Activated CD8-positive, alpha-beta memory T cell treated with anti-CD3 and anti-CD28 coated beads, Interleukin-2, amount 50 U/mL, for 4 hours (primary cell): ENCODE data around the gene PKMYT1.
"Not testable (repeated sequence)": the region's sequence is repeated elsewhere in the genome, so short reads cannot be mapped to it uniquely, and the experiment has no call there.

Experiments
- DNase-seq: peaks from one replicate; pipeline ENCODE4 v3.0.0-alpha.2; 2020

Gene PKMYT1

GRCh38 chr16:2929693-2930092 lies 50.6 kb downstream of the PKMYT1 start:
- no peak for DNase-seq

- no peak for DNase-seq
Measured at GRCh38 chr16:2928796-2929195, 51.5 kb downstream of the PKMYT1 start.

GRCh38 chr16:2928151-2928550 lies 52.1 kb downstream of the PKMYT1 start:
- DNase-seq = not testable (repeated sequence)

- DNase-seq = peak; percentile 87
Measured at GRCh38 chr16:2927010-2927646, 53.1 kb downstream of the PKMYT1 start.

GRCh38 chr16:2926650-2926999 lies 53.6 kb downstream of the PKMYT1 start:
- no peak for DNase-seq

GRCh38 chr16:2925951-2926649 lies 54.1 kb downstream of the PKMYT1 start:
- DNase-seq = no peak

GRCh38 chr16:2924901-2925755 lies 55.1 kb downstream of the PKMYT1 start:
- no peak for DNase-seq

GRCh38 chr16:2923481-2923880 lies 56.8 kb downstream of the PKMYT1 start:
- DNase-seq = no peak
